PFSK-1 (cell line): ENCODE results near the gene DNASE1L2.

Experiments
- POLR2AphosphoS5 ChIP-seq: IDR thresholded peaks from 2 replicates; pipeline ENCODE4 v1.6.1; 2012; ENCODE audit warnings: low read depth, mild to moderate bottlenecking, control low read depth, low read length, moderate library complexity
- SIN3A ChIP-seq: IDR thresholded peaks from 2 replicates; pipeline ENCODE4 v1.6.1; 2012; ENCODE audit warnings: mild to moderate bottlenecking, low read length, moderate library complexity, borderline replicate concordance; ENCODE audit not compliant: insufficient read depth
- TF ChIP-seq, protein P1 (sequence below), 2 experiments: IDR thresholded peaks; 2 replicates each; pipeline versions ENCODE4 v1.6.1 to v1.8.0; 2011 to 2012; ENCODE audit warnings: low read depth in 2 of 2, low read length in 2 of 2, control low read depth in 1 of 2, inconsistent platforms in 1 of 2, mild to moderate bottlenecking in 1 of 2, moderate library complexity in 1 of 2; ENCODE audit not compliant: insufficient read depth in 1 of 2

DNA sequence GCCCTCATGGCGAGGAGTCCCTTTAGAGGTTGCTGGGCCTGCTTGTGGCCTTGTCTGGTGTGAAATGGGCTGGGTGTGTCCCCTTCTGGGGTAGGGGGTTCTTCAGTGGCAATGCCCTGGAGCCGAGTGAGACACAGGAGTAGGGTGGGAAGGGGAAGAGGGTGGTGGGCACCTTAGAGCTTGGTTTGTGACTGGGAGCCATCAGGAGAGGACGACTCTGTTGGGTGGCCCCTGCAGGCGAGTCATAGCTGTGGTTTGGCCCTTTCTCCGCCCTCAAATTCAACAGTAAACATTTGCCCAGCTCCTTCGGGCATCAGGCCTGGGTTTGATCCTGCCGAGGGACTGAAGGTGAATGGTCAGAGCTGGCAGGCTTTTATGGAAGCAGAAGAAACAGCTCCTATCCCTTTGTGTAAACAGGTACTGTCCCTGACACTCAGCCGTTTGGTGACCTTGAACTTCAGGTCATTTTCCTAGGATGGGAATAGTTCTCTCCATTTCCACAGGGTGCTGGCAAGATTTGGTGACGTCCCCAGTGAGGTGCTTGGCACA is 9.9 kb upstream of the DNASE1L2 start:
- TF ChIP-seq, protein P1, sequence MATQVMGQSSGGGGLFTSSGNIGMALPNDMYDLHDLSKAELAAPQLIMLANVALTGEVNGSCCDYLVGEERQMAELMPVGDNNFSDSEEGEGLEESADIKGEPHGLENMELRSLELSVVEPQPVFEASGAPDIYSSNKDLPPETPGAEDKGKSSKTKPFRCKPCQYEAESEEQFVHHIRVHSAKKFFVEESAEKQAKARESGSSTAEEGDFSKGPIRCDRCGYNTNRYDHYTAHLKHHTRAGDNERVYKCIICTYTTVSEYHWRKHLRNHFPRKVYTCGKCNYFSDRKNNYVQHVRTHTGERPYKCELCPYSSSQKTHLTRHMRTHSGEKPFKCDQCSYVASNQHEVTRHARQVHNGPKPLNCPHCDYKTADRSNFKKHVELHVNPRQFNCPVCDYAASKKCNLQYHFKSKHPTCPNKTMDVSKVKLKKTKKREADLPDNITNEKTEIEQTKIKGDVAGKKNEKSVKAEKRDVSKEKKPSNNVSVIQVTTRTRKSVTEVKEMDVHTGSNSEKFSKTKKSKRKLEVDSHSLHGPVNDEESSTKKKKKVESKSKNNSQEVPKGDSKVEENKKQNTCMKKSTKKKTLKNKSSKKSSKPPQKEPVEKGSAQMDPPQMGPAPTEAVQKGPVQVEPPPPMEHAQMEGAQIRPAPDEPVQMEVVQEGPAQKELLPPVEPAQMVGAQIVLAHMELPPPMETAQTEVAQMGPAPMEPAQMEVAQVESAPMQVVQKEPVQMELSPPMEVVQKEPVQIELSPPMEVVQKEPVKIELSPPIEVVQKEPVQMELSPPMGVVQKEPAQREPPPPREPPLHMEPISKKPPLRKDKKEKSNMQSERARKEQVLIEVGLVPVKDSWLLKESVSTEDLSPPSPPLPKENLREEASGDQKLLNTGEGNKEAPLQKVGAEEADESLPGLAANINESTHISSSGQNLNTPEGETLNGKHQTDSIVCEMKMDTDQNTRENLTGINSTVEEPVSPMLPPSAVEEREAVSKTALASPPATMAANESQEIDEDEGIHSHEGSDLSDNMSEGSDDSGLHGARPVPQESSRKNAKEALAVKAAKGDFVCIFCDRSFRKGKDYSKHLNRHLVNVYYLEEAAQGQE (IDR thresholded peaks at IDR 0.05; ENCODE audit: insufficient read depth in 1 of 2, low read depth in 2 of 2, low read length in 2 of 2), result no peak
- TF ChIP-seq SIN3A (no peak), POLR2AphosphoS5 (no peak)
